Measurements from ENCODE around the gene RNASEH1.

- TF ChIP-seq CTCF (IDR thresholded peaks at IDR 0.05; ENCODE audit: insufficient read depth, low read depth, low read length) (no peak), EZH2 (IDR thresholded peaks at IDR 0.05; ENCODE audit: insufficient read depth, low read length) (no peak)
These were observed 16.0 kb downstream of the RNASEH1 start for GRCh38 chr2:3542107-3542506.
